DLD1 (cell line): ENCODE results near the gene CGB5.

ENCODE experiments used
- in situ Hi-C: cut with HindIII; loops from 2 replicates; pipeline ENCODE4 v1.10.0; 2017; ENCODE audit warnings: low sequenced_read_pairs

The CGB5 gene

DNA sequence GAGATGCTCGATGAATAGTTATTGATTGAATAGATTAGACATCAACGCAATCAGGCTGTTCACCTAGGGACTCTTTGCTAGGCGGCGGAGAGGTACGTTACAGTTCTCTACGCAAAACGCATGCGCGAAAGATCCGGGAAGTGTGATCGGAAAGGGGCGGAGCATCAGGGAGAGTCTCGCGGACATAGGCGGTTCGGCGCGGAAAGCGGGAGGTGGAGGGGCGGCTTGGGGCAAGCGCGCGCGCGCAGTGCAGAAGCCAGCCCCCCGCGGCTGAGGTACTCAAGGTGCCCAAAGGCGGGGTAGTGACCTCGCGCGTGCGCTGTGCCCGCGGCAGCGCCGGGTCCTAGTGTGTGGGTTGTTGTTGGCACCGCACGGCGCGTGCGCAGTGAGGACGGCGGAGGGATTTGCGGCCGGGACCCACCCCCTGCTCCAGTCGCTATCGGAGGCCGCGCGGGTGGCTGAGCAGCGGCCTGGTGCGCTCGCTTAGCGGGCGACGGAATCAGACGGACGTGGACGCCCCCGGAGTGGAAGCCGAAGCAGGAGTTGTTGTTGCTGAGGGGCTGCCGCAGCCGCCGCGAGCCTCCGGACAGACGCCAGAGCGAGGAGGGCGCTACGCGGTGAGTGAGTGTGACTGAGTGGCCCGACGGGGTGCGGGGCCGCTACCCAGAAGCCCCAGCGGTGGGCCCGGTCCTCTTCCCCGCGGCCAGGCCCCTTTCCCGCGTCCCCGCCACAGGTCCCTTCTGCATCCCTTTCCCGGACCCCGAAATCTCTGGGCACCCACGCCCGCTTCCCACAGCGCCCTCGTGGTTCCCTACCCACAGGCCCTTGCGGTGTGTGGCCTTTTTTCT, 41.6 kb downstream of the CGB5 start, which contains the start of gene SNRNP70:
Gene SNRNP70 (plus strand): TSS at position 432 of the 848 bp plus-strand sequence. CDS start 964 bp downstream, outside the sequence.
- in situ Hi-C loops, result no loop called here

DNA sequence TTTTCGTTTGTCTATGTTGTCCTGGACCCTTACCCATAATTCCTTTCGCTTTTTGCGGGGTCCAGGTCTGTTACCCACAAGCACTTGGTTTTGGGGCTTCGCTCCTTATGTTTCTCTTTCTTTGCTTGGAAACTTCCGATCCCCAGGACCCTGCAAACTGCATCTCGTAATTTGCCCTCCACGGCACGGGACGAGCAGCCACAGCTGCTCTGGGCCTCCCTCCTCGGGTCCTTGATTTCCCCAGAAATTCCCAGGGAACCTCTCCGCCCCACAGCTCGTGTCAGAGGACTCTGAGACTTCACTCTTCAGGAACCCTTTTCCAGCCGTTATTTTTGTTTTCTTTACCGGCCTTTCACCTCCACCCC, 42.2 kb downstream of the CGB5 start:
- in situ Hi-C loops, result no loop called here

DNA sequence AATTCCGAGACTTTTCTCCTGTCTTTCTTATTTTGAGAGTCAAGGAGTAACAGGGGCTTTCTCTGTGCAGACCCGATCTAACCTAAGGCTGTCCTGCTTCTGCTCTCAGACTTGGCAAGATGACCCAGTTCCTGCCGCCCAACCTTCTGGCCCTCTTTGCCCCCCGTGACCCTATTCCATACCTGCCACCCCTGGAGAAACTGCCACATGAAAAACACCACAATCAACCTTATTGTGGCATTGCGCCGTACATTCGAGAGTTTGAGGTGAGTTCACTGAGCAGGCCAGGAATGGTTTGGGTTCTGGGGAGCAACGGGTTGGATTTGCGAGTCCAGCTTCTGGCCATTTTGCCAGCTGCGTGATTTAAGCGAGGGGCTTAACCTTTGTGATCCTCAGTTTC, 42.6 kb downstream of the CGB5 start:
- in situ Hi-C loops, result no loop called here

DNA sequence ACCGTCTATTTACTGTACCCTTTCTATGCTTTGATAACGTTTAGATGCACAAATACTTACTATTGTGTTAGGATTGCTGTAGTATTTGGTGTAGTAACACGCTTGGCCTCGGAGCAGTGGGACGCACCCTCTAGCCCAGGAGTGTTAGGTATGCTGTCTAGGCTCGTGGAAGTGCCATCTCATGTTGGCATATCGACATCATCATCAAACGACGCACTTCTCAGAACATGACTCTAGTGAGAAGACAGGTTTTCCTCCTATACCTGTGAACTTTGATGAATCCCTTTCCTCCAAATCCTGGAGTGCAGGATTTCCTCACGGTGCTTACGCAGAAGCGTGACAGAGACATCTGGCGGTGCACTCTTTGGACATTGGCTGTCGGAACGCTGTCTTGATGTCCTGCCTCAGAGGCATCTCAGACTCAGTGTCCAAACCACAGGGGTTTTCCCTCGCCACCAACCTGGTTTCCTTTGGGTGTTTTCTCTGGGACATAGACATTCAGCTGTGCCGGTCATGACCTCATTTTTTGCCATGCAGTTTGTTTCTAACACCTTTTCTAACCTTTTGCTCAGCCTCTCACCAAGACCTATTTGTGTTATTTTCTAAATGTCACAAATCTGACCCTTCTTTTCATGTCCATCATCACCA, 47.9 kb downstream of the CGB5 start:
- in situ Hi-C loops, result no loop called here

DNA sequence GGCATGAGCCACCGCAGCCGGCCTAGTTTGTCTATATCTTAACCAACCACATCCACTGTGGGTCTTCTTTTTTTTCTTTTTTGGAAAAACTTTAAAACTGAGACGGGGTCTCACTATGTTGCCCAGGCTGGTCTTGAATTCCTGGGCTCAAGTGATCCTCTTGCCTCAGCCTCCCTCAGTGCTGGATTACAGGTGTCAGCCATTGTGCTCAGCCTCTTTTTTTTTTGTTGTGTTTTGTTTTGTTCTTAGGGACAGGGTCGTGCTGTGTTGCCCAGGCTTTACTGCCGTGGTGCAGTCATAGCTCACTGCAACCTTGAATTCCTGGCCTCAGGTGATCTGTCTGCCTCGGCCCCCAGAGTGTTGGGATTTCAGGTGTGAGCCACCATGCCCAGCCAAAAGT, 49.0 kb downstream of the CGB5 start:
- in situ Hi-C loops, result no loop called here
